Adrenal gland (tissue), 12 donors: Measurements from ENCODE around the gene C14orf93. TPM values are rescaled to one million over a fixed set of nuclear protein-coding genes. Genes with fewer than 3 reads are reported as not detected.

Source experiments
- DNase-seq, 7 donors: peaks; one replicate each; pipeline ENCODE4 v3.0.0-alpha.2; 2019 to 2020
- H3K27ac ChIP-seq, 5 donors: fragments of 200-600 bp; sonication (generic) in 4 of 5; 1 replicate in 3 of 5; 2 replicates in 2 of 5; pipeline versions ENCODE4 v1.5.1 to v1.8.0; 2016 to 2020; ENCODE audit warnings: mild to moderate bottlenecking in 1 of 5
- H3K27me3 ChIP-seq: fragments of 200-600 bp; 2 replicates; pipeline ENCODE4 v1.8.0; 2021
- H3K36me3 ChIP-seq, 2 donors: fragments of 200-600 bp; replicated peaks in 1 of 2; 1 replicate in 1 of 2; 2 replicates in 1 of 2; pipeline versions ENCODE4 v1.5.1 to v1.8.0; 2018 to 2022
- H3K4me1 ChIP-seq, 2 donors: fragments of 200-600 bp; replicated peaks in 1 of 2; 1 replicate in 1 of 2; 2 replicates in 1 of 2; pipeline versions ENCODE4 v1.5.1 to v1.8.0; 2018 to 2021
- H3K4me3 ChIP-seq, 4 donors: fragments of 200-600 bp; sonication (generic) in 3 of 4; one replicate each; pipeline ENCODE4 v1.5.1; 2016 to 2018
- H3K9me3 ChIP-seq, 3 donors: fragments of 200-600 bp; sonication (generic) in 1 of 3; replicated peaks in 1 of 3; 1 replicate in 2 of 3; 2 replicates in 1 of 3; pipeline versions ENCODE4 v1.5.1 to v1.8.0; 2016 to 2021
- CTCF ChIP-seq, 6 experiments: fragments of 450-650 bp in 4 of 6; fragments of 200-600 bp in 2 of 6; sonication (generic) in 1 of 6; IDR thresholded peaks; 1 replicate in 5 of 6; 2 replicates in 1 of 6; pipeline versions ENCODE4 v1.5.1 to v1.8.0; 2016 to 2021; ENCODE audit warnings: antibody characterized with exemption in 6 of 6, mild to moderate bottlenecking in 2 of 6, moderate library complexity in 1 of 6
- POLR2A ChIP-seq, 2 donors: fragments of 450-650 bp; IDR thresholded peaks; one replicate each; pipeline ENCODE4 v1.6.1; 2017; ENCODE audit warnings: antibody characterized with exemption in 2 of 2, mild to moderate bottlenecking in 2 of 2, moderate library complexity in 1 of 2
- WGBS, 4 donors: extraction: QIAGEN DNeasy Blood & Tissue Kit in 2 of 4; methylation state at CpG; one replicate each; pipeline versions ENCODE4 v1.1.5 to v1.1.7; 2013 to 2017; 5-methylcytosine and 5-hydroxymethylcytosine counted together
- intact Hi-C, 2 donors: fragments of 100-400 bp; cut with DNase I; formaldehyde crosslinking; loops; one replicate each; pipeline versions ENCODE4 v1.14.1 to v1.15.0; 2022 to 2023
- polyA plus RNA-seq, 3 donors: library from polyadenylated mRNA; stranded (reverse); fragments of 200-250 nt in 2 of 3; fragments of 350-450 nt in 1 of 3; fragmentation: Illumina TruSeq in 1 of 3; extraction: RNeasy Lipid Tissue Mini Kit (QIAGEN cat#74804) in 1 of 3; gene quantifications; one replicate each; pipeline ENCODE4 v1.2.3, GENCODE V29; 2013 to 2014
- total RNA-seq, 9 donors: library from RNA; depleted of rRNA in 4 of 9; stranded (reverse); fragments of >200 nt in 4 of 9; fragments of 120-200 nt in 1 of 9; fragmentation: NEBNext Ultra II Directional in 1 of 9; extraction: Animal tissue kit (Norgen Biotek cat#: 25700) in 1 of 9; gene quantifications; one replicate each; pipeline versions ENCODE4 v1.1.0 to v1.2.4, GENCODE V29; 2013 to 2023
- donor health status: healthy with polysubstance abuse.
- donor health status: Bipolar disorder and iron deficiency.
- donor health status: DM: yes; HTN: yes; CAD: no.
- donor health status: DM: no; HTN: no; CAD: no.
- donor health status: DM: no; HTN: no; CAD: no.
- donor health status: DM: yes; HTN: yes; CAD: no.

Gene C14orf93
- total and polyA plus RNA-seq, 12 donors = 2.9 to 12.5 (median 7.8) TPM

- peaks cover 12 to 15% of the 10 kb centered on the region in 2 donors for H3K4me1 ChIP-seq
- 0 to 1% (median 0%) methylated on average over 22 to 36 of the region's 36 CpGs for WGBS, 4 donors
- DNase-seq = peak; percentile 87 to 98 (median 93)
- no peaks in the 10 kb centered on the region for H3K9me3 ChIP-seq
- H3K27ac ChIP-seq = peak within 1 kb of the TSS; percentile 85 to 96 (median 93)
- no peaks in the 10 kb centered on the region for H3K27me3 ChIP-seq
- H3K4me3 ChIP-seq = peak within 1 kb of the TSS; percentile 17 to 68 (median 40)
- peaks cover 0 to 33% of the 10 kb centered on the region in 2 donors for H3K36me3 ChIP-seq
- TF ChIP-seq CTCF (IDR thresholded peaks at IDR 0.05) (peak in 5 of 6 experiments; percentile 2 to 45 (median 40)), POLR2A (IDR thresholded peaks at IDR 0.05) (peak; percentile 16 to 58)
- intact Hi-C loops = no loop called here
These were observed 24.8 kb upstream of the C14orf93 start, which contains the start of gene PSMB5 for GRCh38 chr14:23034498-23035302. Gene PSMB5 (minus strand): TSS chr14:23034900. CDS start chr14:23034881, 19 bp downstream.

- peak overlapping the region; percentile 85 to 96 (median 93) for H3K27ac ChIP-seq
- DNase-seq = no peak
- intact Hi-C loops = no loop called here
- TF ChIP-seq CTCF (IDR thresholded peaks at IDR 0.05) (no peak), POLR2A (IDR thresholded peaks at IDR 0.05) (no peak)
- H3K4me1 ChIP-seq = peaks cover 12 to 15% of the 10 kb centered on the region in 2 donors
- 41 to 58% (median 47%) methylated on average over 13 to 17 of the region's 17 CpGs for WGBS, 4 donors
- peaks cover 0 to 37% of the 10 kb centered on the region in 2 donors for H3K36me3 ChIP-seq
- H3K9me3 ChIP-seq = no peaks in the 10 kb centered on the region
- peak overlapping the region; percentile 17 to 68 (median 40) for H3K4me3 ChIP-seq
- H3K27me3 ChIP-seq = no peaks in the 10 kb centered on the region
These were observed 24.0 kb upstream of the C14orf93 start for GRCh38 chr14:23033801-23034497.

GRCh38 chr14:23033251-23033727 lies 23.3 kb upstream of the C14orf93 start:
- DNase-seq = no peak
- Histone ChIP-seq H3K27ac (no peak overlapping the region), H3K27me3 (no peaks in the 10 kb centered on the region), H3K9me3 (no peaks in the 10 kb centered on the region), H3K36me3 (peaks cover 0 to 41% of the 10 kb centered on the region in 2 donors), H3K4me1 (peaks cover 12 to 15% of the 10 kb centered on the region in 2 donors), H3K4me3 (peak overlapping the region in 1 of 4 donors; percentile 68)
- 88 to 99% (median 94%) methylated on average over 10 of the region's 10 CpGs for WGBS, 4 donors
- TF ChIP-seq CTCF (IDR thresholded peaks at IDR 0.05) = no peak
- no peak for TF ChIP-seq POLR2A (IDR thresholded peaks at IDR 0.05)
- intact Hi-C loops = no loop called here

GRCh38 chr14:23030936-23031335 lies 21.0 kb upstream of the C14orf93 start:
- intact Hi-C loops = no loop called here
- TF ChIP-seq POLR2A (IDR thresholded peaks at IDR 0.05) = no peak

More at GRCh38 chr14:23030936-23031335, 21.0 kb upstream of the C14orf93 start:
- 90 to 98% (median 94%) methylated on average over 4 of the region's 4 CpGs for WGBS, 4 donors
- H3K9me3 ChIP-seq = no peaks in the 10 kb centered on the region
- H3K36me3 ChIP-seq = peaks cover 0 to 54% of the 10 kb centered on the region in 2 donors
- DNase-seq = no peak
- no peaks in the 10 kb centered on the region for H3K27me3 ChIP-seq
- H3K27ac ChIP-seq = no peak overlapping the region
- peaks cover 12 to 15% of the 10 kb centered on the region in 2 donors for H3K4me1 ChIP-seq
- no peak overlapping the region for H3K4me3 ChIP-seq
